Uterus (tissue), 2 donors: ENCODE measurements around the gene ZCCHC14.

Experiments used
- POLR2A ChIP-seq, 2 donors: fragments of 450-650 bp; IDR thresholded peaks; one replicate each; pipeline ENCODE4 v1.6.1; 2016; ENCODE audit warnings: antibody characterized with exemption in 2 of 2, mild to moderate bottlenecking in 1 of 2, moderate library complexity in 1 of 2
- TF ChIP-seq, protein P1 (sequence below), 4 experiments: fragments of 200-600 bp in 2 of 4; fragments of 450-650 bp in 2 of 4; sonication (generic) in 2 of 4; IDR thresholded peaks; one replicate each; pipeline ENCODE4 v1.5.1; 2016 to 2019; ENCODE audit warnings: antibody characterized with exemption in 4 of 4, mild to moderate bottlenecking in 2 of 4, moderate library complexity in 1 of 4

DNA sequence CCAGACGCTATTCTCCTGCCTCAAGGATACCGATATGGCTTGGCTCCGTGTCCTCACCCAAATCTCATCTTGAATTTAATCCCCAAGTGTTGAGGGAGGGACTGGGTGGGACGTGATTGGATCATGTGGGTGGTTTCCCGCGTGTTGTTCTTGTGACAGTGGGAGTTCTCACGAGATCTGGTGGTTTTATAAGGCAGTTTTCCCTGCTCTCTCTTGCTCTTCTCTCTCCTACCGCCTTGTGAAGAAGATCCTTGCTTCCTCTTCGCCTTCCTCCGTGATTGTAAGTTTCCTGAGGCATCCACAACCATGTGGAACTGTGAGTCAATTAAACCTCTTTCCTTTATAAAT is 43.9 kb upstream of the ZCCHC14 start:
- TF ChIP-seq, protein P1, sequence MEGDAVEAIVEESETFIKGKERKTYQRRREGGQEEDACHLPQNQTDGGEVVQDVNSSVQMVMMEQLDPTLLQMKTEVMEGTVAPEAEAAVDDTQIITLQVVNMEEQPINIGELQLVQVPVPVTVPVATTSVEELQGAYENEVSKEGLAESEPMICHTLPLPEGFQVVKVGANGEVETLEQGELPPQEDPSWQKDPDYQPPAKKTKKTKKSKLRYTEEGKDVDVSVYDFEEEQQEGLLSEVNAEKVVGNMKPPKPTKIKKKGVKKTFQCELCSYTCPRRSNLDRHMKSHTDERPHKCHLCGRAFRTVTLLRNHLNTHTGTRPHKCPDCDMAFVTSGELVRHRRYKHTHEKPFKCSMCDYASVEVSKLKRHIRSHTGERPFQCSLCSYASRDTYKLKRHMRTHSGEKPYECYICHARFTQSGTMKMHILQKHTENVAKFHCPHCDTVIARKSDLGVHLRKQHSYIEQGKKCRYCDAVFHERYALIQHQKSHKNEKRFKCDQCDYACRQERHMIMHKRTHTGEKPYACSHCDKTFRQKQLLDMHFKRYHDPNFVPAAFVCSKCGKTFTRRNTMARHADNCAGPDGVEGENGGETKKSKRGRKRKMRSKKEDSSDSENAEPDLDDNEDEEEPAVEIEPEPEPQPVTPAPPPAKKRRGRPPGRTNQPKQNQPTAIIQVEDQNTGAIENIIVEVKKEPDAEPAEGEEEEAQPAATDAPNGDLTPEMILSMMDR (IDR thresholded peaks at IDR 0.05): no peak
- TF ChIP-seq POLR2A (IDR thresholded peaks at IDR 0.05): no peak
